Measurements from ENCODE around the gene MEN1. TPM values are rescaled to one million over a fixed set of nuclear protein-coding genes. Genes with fewer than 3 reads are reported as not detected.

MEN1 gene
- total and polyA plus RNA-seq, 10 donors = 17.8 to 33.6 (median 27.2) TPM

DNA sequence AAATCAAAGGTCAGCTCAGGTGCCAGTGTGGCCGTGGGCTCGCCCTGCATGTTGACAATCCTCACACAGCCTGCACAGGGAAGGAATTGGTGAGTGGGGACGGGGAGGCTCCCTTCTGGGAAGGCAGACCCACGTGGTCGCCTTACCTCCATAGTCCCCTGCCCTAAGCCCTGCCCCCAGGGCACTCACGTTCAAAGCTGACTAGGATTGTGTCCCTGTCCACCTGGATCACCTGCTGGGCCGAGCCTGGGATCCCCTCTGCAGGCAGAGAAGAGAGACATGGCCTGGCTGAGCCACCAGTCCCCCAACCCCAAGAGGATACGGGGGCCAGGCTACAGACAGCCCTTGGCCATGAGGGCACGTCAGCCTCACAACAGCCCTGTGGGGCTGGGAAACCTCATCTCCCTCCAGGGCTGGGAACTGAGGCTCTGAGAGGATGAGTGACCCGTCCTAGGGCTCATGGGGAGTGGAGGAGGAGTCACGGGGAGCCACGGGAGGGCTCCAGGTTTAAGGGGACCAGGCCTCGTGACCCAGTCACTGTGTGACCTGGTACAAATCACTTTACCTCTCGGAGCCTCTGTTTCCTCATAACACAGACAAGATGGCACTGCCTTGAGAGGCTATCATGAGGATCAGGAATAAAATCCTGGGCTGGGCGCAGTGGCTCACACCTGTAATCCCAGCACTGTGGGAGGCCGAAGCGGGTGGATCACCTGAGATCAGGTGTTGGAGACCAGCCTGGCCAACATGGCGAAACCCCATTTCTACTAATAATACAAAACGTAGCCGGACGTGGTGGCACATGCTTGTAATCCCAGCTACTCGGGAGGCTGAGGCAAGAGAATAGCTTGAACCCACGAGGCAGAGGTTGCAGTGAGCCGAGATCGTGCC lies 19.9 kb downstream of the MEN1 start:
- TF ChIP-seq POLR2AphosphoS5 (IDR thresholded peaks at IDR 0.05) = no peak
- Histone ChIP-seq H3K27ac (peak overlapping the region in 2 of 8 donors; percentile 56 to 86), H3K4me3 (no peak overlapping the region), H3K27me3 (replicated peaks in 1 of 7) (no peaks in the 10 kb centered on the region), H3K4me1 (peaks cover 0 to 58% (median 37%) of the 10 kb centered on the region in 6 donors), H3K9me3 (no peaks in the 10 kb centered on the region), H3K36me3 (peaks cover 0 to 78% (median 41%) of the 10 kb centered on the region in 6 donors)
- 91 to 95% (median 94%) methylated on average over 12 to 25 of the region's 25 CpGs for WGBS, 5 donors
- DNase-seq = peak; percentile 66
- intact Hi-C loops (cut with DNase I; ENCODE audit: low total_unique reads) = no loop called here

DNA sequence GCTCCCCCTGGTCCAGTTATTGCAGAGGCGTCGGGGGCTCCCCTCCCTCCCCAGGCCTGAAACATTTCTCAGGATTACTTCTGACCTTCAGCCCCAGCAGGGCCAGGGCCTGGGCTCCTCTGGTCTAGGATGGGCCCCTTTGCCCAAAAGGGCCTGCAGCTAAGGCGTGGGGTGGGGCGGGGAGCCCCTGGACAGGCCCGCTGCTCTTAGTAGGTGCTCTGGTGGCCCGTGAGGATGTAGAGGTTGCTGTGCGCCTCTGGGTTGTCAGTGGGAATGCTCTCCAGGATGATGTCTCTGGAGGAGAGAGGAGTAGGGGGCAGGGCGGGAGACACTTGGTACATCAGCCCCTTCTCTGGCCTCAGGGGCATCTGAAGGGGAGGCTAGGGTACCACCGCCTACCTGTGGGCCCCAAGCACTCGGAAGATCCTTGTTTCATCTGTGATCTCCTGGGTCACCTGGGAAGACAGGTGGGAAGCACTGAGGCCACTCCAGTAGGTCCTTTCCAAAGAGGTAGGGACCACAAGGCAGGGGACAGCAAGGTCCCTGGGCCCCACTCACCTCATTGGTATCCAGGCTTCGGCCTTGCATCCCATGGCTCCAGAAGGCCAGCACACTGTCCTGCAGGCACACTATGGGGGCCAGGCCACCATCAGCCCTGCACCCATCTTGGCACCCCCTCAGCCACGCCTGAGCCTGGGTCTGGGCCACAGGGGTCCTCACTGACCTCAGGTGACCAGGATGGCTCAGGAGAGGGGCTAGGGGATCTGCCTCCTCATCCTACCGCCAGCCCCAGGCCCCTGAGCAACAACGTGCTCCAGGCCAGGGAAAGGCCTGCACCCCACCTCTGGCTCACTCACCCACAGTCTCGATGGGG lies 20.8 kb downstream of the MEN1 start:
- H3K9me3 ChIP-seq = no peaks in the 10 kb centered on the region
- no peak overlapping the region for H3K4me3 ChIP-seq
- H3K27me3 ChIP-seq (replicated peaks in 1 of 7) = no peaks in the 10 kb centered on the region
- H3K27ac ChIP-seq = peak overlapping the region in 2 of 8 donors; percentile 56 to 86
- DNase-seq = peak; percentile 69
- intact Hi-C loops (cut with DNase I; ENCODE audit: low total_unique reads) = loop anchor here (10.0 kb wide), 1 partner anchor 55 kb away; the partner anchor contains the start of gene CDC42BPG
- peaks cover 0 to 69% (median 41%) of the 10 kb centered on the region in 6 donors for H3K36me3 ChIP-seq
- TF ChIP-seq POLR2AphosphoS5 (IDR thresholded peaks at IDR 0.05) = peak in 1 of 3 donors; percentile 21
- TF ChIP-seq, protein P1, sequence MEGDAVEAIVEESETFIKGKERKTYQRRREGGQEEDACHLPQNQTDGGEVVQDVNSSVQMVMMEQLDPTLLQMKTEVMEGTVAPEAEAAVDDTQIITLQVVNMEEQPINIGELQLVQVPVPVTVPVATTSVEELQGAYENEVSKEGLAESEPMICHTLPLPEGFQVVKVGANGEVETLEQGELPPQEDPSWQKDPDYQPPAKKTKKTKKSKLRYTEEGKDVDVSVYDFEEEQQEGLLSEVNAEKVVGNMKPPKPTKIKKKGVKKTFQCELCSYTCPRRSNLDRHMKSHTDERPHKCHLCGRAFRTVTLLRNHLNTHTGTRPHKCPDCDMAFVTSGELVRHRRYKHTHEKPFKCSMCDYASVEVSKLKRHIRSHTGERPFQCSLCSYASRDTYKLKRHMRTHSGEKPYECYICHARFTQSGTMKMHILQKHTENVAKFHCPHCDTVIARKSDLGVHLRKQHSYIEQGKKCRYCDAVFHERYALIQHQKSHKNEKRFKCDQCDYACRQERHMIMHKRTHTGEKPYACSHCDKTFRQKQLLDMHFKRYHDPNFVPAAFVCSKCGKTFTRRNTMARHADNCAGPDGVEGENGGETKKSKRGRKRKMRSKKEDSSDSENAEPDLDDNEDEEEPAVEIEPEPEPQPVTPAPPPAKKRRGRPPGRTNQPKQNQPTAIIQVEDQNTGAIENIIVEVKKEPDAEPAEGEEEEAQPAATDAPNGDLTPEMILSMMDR (IDR thresholded peaks at IDR 0.05 in 8 of 11, conservative IDR thresholded peaks at IDR 0.05 in 3 of 11) = no peak
- H3K4me1 ChIP-seq = peaks cover 0 to 49% (median 32%) of the 10 kb centered on the region in 6 donors
- 88 to 95% (median 93%) methylated on average over 10 to 15 of the region's 15 CpGs for WGBS, 5 donors

DNA sequence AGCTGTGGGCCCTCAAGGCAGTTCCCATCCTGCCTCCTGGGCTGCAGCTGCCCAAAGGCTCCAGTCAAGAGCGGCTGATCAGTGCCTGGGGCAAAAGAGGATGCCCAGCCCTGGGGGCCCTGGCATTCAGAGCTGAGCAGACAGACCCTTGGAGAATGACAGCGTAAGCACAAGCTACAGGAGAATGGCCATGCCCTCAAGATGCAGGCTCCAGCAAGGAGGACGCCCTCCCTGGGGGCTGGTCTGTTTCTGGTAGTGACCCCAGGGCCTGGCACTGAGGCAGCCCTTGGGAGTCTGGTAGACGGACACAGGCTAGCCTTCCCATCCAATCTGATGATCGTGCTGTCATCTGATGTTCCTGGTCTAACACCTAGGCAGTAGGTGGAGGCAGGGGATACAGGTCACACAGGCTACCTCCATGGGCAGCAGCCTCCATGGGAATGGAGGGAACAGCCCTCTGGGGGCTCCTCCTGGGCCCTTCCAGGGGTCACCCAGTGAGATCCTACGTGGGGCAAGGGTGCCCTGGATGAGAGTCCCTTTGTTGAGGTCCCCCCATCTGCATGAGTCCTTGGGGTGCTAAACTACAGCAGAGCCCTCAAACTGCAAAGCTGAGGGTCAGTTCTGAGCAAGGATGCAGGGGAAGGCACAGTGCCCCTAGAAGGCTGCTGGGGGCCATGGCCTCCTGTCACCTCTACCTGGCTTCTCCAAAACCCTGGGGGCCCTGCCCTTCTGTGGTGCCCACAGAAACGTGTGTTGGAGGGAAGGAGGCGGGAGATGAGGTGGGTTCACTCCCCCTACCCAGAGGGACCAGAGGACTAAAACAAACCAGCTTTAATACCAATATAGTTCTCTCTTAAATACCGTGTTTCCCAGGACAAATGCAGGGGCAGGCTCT lies 21.8 kb downstream of the MEN1 start:
- WGBS, 5 donors = 83 to 90% (median 87%) methylated on average over 6 to 9 of the region's 9 CpGs
- peak; percentile 69 for DNase-seq
- no peak for TF ChIP-seq POLR2A (IDR thresholded peaks at IDR 0.05)
- TF ChIP-seq, protein P1 (IDR thresholded peaks at IDR 0.05 in 8 of 11, conservative IDR thresholded peaks at IDR 0.05 in 3 of 11) = no peak
- no peak for TF ChIP-seq POLR2AphosphoS5 (IDR thresholded peaks at IDR 0.05)
- Histone ChIP-seq H3K27ac (peak overlapping the region in 4 of 8 donors; percentile 18 to 56 (median 54)), H3K4me1 (peaks cover 0 to 39% (median 24%) of the 10 kb centered on the region in 6 donors), H3K36me3 (peaks cover 0 to 61% (median 41%) of the 10 kb centered on the region in 6 donors), H3K27me3 (replicated peaks in 1 of 7) (no peaks in the 10 kb centered on the region), H3K4me3 (no peak overlapping the region), H3K9me3 (no peaks in the 10 kb centered on the region)
- intact Hi-C loops (cut with DNase I; ENCODE audit: low total_unique reads) = loop anchor here (10.0 kb wide), 1 partner anchor 56 kb away; the partner anchor contains the start of gene CDC42BPG

Data from spleen (tissue), 11 donors.